K562 (cell line): ENCODE measurements around the gene SCAMP5. TPM values are rescaled to one million over a fixed set of nuclear protein-coding genes. Genes with fewer than 3 reads are reported as not detected.
A peak's percentile ranks its signal among the peaks of the same experiment; 100 is the strongest.

Experiments
- DPF2 ChIP-seq: fragments of 450-650 bp; IDR thresholded peaks from 2 replicates; pipeline ENCODE4 v1.6.1; 2016
- KDM1A ChIP-seq, 2 experiments: fragments of 450-650 bp; IDR thresholded peaks; 2 replicates each; pipeline ENCODE4 v1.6.1; 2016; ENCODE audit warnings: mild to moderate bottlenecking in 2 of 2
- KDM5B ChIP-seq: fragments of 200-600 bp; sonication (generic); IDR thresholded peaks from 2 replicates; pipeline ENCODE4 v1.6.1; 2012; ENCODE audit warnings: low read depth, mild to moderate bottlenecking, moderate library complexity, low read length, control low read depth, inconsistent platforms; ENCODE audit not compliant: insufficient replicate concordance
- KLF16 ChIP-seq: IDR thresholded peaks from 2 replicates; pipeline ENCODE4 v1.6.1; 2016; ENCODE audit warnings: antibody characterized with exemption
- L3MBTL2 ChIP-seq: fragments of 450-650 bp; IDR thresholded peaks from 2 replicates; pipeline ENCODE4 v1.6.1; 2016; ENCODE audit warnings: mild to moderate bottlenecking, moderate library complexity
- PHTF2 ChIP-seq: fragments of 250-450 bp; sonication (Bioruptor Pico); IDR thresholded peaks from 2 replicates; pipeline ENCODE4 v1.5.0; 2021; ENCODE audit warnings: mild to moderate bottlenecking
- TARDBP ChIP-seq: fragments of 450-650 bp; IDR thresholded peaks from 2 replicates; pipeline ENCODE4 v1.6.1; 2016
- YY1 ChIP-seq, 3 experiments: IDR thresholded peaks; 2 replicates each; pipeline ENCODE4 v1.6.1; 2011; ENCODE audit warnings: low read length in 2 of 3, mild to moderate bottlenecking in 2 of 3, moderate library complexity in 2 of 3, borderline replicate concordance in 1 of 3, control low read depth in 1 of 3, low read depth in 1 of 3; ENCODE audit not compliant: insufficient read depth in 3 of 3, insufficient replicate concordance in 2 of 3, control insufficient read depth in 1 of 3, insufficient read length in 1 of 3; ENCODE audit errors: extremely low read depth in 1 of 3
- ZNF316 ChIP-seq: fragments of 450-650 bp; IDR thresholded peaks from 2 replicates; pipeline ENCODE4 v1.6.1; 2016
- ZNF780A ChIP-seq: fragments of 250-450 bp; sonication (Bioruptor Pico); IDR thresholded peaks from 2 replicates; pipeline ENCODE4 v1.5.0; 2021; ENCODE audit warnings: mild to moderate bottlenecking
- polyA plus RNA-seq, 8 experiments: library from polyadenylated mRNA; depleted of rRNA in 4 of 8; stranded (reverse) in 5 of 8; unstranded in 3 of 8; fragments of >200 nt; fragmentation: Nextera tagmentation in 2 of 8; fragmentation: Illumina TruSeq in 1 of 8; extraction: Ambion mirVana in 2 of 8; extraction: Trizol in 1 of 8; gene quantifications; 2 replicates each; pipeline versions ENCODE4 v1.2.1 to v1.2.3, GENCODE V29; 2011 to 2014; ENCODE audit warnings: inconsistent platforms in 1 of 8, missing spikeins in 1 of 8
- total RNA-seq, 7 experiments: library from RNA; depleted of rRNA in 6 of 7; stranded (reverse); fragments of >200 nt in 6 of 7; fragmentation: Illumina TruSeq in 2 of 7; extraction: Trizol in 2 of 7; gene quantifications; 2 replicates each; pipeline versions ENCODE4 v1.2.1 to v1.2.3, GENCODE V29; 2011 to 2021; ENCODE audit warnings: low replicate concordance in 1 of 7
- TF ChIP-seq, protein P1 (sequence below): sonication (generic); formaldehyde crosslinking; IDR thresholded peaks from 2 replicates; pipeline ENCODE4 v1.4.0; 2020; ENCODE audit warnings: mild to moderate bottlenecking, missing genetic modification reagents
- TF ChIP-seq, protein P2 (sequence below): fragments of 250-450 bp; sonication (Bioruptor Pico); IDR thresholded peaks from 2 replicates; pipeline ENCODE4 v1.8.0; 2021; ENCODE audit warnings: moderate library complexity, mild to moderate bottlenecking, inconsistent platforms
- TF ChIP-seq, protein P3 (sequence below), 2 experiments: fragments of 450-650 bp in 1 of 2; sonication (generic) in 1 of 2; formaldehyde crosslinking; conservative IDR thresholded peaks; 2 replicates each; pipeline versions ENCODE4 v1.4.0 to v1.8.1; 2020 to 2022; ENCODE audit warnings: mild to moderate bottlenecking in 1 of 2, missing genetic modification reagents in 1 of 2
- TF ChIP-seq, protein P4 (sequence below): fragments of 450-650 bp; IDR thresholded peaks from 2 replicates; pipeline ENCODE4 v1.7.1; 2018; ENCODE audit warnings: mild to moderate bottlenecking, low read depth; ENCODE audit not compliant: partially characterized antibody
- TF ChIP-seq, protein P5 (sequence below): fragments of 250-450 bp; sonication (Bioruptor Pico); IDR thresholded peaks from 2 replicates; pipeline ENCODE4 v1.9.0; 2021; ENCODE audit warnings: mild to moderate bottlenecking
- TF ChIP-seq, protein P6 (sequence below): fragments of 250-450 bp; sonication (Bioruptor Pico); IDR thresholded peaks from 2 replicates; pipeline ENCODE4 v1.4.0; 2020; ENCODE audit warnings: mild to moderate bottlenecking, moderate library complexity
- TF ChIP-seq, protein P7 (sequence below): sonication (generic); formaldehyde crosslinking; IDR thresholded peaks from 2 replicates; pipeline ENCODE4 v1.5.0; 2020; ENCODE audit warnings: missing genetic modification reagents

SCAMP5 gene
- total and polyA plus RNA-seq, 9 of the 15 experiments (the other 6 are each of a cell fraction or from before 2014, with no cell fraction given), result 0.09 to 0.29 (median 0.19) TPM; not detected in 5

DNA sequence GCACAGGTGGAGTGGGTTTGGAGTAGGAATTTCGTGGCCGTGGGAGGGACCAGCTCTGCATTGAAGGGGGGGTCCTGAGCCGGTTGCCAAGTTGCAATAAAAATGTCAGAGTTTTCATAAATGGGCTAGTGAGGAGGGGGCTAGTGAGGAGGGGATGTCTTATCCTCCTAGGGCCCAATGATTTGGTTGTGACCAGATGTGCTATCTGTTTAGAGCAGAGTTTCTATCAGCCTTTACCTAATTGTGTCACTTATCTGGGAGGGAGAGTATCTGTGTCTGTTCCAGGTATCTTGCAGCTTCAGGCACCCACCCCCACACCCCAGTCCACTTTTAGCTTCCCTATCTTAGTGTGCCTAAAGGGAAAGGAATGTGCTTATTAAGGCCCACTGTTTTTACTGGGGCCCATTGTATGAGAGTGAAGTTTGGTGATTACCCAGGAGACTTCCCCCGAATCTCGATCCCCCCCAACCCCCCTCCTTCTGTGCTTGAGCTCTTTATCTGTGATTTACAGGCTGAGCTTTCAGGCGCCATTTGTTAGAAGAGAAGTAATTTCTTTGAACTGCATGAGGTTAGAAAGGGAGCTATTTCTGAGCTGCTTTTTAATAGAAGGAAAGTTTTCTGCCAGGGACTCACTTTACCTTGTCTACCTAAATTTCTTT, 70.6 kb downstream of the SCAMP5 start (continued):
- TF ChIP-seq, protein P1, sequence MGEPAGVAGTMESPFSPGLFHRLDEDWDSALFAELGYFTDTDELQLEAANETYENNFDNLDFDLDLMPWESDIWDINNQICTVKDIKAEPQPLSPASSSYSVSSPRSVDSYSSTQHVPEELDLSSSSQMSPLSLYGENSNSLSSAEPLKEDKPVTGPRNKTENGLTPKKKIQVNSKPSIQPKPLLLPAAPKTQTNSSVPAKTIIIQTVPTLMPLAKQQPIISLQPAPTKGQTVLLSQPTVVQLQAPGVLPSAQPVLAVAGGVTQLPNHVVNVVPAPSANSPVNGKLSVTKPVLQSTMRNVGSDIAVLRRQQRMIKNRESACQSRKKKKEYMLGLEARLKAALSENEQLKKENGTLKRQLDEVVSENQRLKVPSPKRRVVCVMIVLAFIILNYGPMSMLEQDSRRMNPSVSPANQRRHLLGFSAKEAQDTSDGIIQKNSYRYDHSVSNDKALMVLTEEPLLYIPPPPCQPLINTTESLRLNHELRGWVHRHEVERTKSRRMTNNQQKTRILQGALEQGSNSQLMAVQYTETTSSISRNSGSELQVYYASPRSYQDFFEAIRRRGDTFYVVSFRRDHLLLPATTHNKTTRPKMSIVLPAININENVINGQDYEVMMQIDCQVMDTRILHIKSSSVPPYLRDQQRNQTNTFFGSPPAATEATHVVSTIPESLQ (CRISPR knock-in tag), result no peak
- TF ChIP-seq TARDBP, result peak; percentile 99
- TF ChIP-seq, protein P2, sequence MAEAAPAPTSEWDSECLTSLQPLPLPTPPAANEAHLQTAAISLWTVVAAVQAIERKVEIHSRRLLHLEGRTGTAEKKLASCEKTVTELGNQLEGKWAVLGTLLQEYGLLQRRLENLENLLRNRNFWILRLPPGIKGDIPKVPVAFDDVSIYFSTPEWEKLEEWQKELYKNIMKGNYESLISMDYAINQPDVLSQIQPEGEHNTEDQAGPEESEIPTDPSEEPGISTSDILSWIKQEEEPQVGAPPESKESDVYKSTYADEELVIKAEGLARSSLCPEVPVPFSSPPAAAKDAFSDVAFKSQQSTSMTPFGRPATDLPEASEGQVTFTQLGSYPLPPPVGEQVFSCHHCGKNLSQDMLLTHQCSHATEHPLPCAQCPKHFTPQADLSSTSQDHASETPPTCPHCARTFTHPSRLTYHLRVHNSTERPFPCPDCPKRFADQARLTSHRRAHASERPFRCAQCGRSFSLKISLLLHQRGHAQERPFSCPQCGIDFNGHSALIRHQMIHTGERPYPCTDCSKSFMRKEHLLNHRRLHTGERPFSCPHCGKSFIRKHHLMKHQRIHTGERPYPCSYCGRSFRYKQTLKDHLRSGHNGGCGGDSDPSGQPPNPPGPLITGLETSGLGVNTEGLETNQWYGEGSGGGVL (CRISPR knock-in tag), result no peak
- TF ChIP-seq, protein P3, sequence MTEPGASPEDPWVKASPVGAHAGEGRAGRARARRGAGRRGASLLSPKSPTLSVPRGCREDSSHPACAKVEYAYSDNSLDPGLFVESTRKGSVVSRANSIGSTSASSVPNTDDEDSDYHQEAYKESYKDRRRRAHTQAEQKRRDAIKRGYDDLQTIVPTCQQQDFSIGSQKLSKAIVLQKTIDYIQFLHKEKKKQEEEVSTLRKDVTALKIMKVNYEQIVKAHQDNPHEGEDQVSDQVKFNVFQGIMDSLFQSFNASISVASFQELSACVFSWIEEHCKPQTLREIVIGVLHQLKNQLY (CRISPR knock-in tag; conservative IDR thresholded peaks at IDR 0.05), result no peak
- TF ChIP-seq L3MBTL2, result peak; percentile 35
- no peak for TF ChIP-seq KDM5B
- TF ChIP-seq KDM1A (IDR thresholded peaks at IDR 0.05), result peak; percentile 100
- peak in 1 of 3 experiments; percentile 82 for TF ChIP-seq YY1 (IDR thresholded peaks at IDR 0.05; ENCODE audit: borderline replicate concordance in 1 of 3, control insufficient read depth in 1 of 3, extremely low read depth in 1 of 3, insufficient read depth in 3 of 3, insufficient read length in 1 of 3, insufficient replicate concordance in 2 of 3, low read depth in 1 of 3, low read length in 2 of 3)
- TF ChIP-seq, protein P4, sequence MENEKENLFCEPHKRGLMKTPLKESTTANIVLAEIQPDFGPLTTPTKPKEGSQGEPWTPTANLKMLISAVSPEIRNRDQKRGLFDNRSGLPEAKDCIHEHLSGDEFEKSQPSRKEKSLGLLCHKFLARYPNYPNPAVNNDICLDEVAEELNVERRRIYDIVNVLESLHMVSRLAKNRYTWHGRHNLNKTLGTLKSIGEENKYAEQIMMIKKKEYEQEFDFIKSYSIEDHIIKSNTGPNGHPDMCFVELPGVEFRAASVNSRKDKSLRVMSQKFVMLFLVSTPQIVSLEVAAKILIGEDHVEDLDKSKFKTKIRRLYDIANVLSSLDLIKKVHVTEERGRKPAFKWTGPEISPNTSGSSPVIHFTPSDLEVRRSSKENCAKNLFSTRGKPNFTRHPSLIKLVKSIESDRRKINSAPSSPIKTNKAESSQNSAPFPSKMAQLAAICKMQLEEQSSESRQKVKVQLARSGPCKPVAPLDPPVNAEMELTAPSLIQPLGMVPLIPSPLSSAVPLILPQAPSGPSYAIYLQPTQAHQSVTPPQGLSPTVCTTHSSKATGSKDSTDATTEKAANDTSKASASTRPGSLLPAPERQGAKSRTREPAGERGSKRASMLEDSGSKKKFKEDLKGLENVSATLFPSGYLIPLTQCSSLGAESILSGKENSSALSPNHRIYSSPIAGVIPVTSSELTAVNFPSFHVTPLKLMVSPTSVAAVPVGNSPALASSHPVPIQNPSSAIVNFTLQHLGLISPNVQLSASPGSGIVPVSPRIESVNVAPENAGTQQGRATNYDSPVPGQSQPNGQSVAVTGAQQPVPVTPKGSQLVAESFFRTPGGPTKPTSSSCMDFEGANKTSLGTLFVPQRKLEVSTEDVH, result no peak
- TF ChIP-seq DPF2, result peak; percentile 99
- peak; percentile 49; the same call in 1 of the 2 replicates for TF ChIP-seq ZNF316
- TF ChIP-seq ZNF780A, result no peak
- TF ChIP-seq, protein P5, sequence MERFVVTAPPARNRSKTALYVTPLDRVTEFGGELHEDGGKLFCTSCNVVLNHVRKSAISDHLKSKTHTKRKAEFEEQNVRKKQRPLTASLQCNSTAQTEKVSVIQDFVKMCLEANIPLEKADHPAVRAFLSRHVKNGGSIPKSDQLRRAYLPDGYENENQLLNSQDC, result peak; percentile 90
- TF ChIP-seq, protein P6, sequence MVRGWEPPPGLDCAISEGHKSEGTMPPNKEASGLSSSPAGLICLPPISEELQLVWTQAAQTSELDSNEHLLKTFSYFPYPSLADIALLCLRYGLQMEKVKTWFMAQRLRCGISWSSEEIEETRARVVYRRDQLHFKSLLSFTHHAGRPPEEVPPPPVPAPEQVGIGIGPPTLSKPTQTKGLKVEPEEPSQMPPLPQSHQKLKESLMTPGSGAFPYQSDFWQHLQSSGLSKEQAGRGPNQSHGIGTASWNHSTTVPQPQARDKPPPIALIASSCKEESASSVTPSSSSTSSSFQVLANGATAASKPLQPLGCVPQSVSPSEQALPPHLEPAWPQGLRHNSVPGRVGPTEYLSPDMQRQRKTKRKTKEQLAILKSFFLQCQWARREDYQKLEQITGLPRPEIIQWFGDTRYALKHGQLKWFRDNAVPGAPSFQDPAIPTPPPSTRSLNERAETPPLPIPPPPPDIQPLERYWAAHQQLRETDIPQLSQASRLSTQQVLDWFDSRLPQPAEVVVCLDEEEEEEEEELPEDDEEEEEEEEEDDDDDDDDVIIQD (CRISPR knock-in tag), result no peak
- TF ChIP-seq, protein P7, sequence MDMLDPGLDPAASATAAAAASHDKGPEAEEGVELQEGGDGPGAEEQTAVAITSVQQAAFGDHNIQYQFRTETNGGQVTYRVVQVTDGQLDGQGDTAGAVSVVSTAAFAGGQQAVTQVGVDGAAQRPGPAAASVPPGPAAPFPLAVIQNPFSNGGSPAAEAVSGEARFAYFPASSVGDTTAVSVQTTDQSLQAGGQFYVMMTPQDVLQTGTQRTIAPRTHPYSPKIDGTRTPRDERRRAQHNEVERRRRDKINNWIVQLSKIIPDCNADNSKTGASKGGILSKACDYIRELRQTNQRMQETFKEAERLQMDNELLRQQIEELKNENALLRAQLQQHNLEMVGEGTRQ, result no peak
- TF ChIP-seq PHTF2 (CRISPR knock-in tag), result no peak
- peak; percentile 100 for TF ChIP-seq KLF16
